Endothelial cell of umbilical vein (primary cell): ENCODE results near the gene ALPL. TPM values are rescaled to one million over a fixed set of nuclear protein-coding genes. Genes with fewer than 3 reads are reported as not detected.

Experiments
- BruUV-seq: library from RNA; stranded (reverse); fragments of 400-500 nt; replicated peaks from 2 replicates; lab custom pipeline; 2021; lab: Mats Ljungman, UMichigan
- CTCF ChIA-PET: fragments of 300-600, 350-600 bp; sonication (Branson Sonifier 250); formaldehyde crosslinking; loops from one replicate; lab custom pipeline; 2021; ENCODE audit warnings: antibody characterized with exemption, inconsistent platforms; lab: Charles Lee
- POLR2A ChIA-PET: fragments of 300-600, 350-600 bp; sonication (Branson Sonifier 250); formaldehyde crosslinking; loops from one replicate; lab custom pipeline; 2021; ENCODE audit warnings: antibody characterized with exemption, inconsistent platforms; lab: Charles Lee
- DNase-seq: peaks from one replicate; pipeline ENCODE4 v3.0.0-alpha.2; 2011; ENCODE audit warnings: low read depth, low spot score
- FAIRE-seq: peaks from 2 replicates; lab custom pipeline; 2011; peaks lifted over from hg19 to GRCh38; lab: Jason Lieb, UNC
- H2AFZ ChIP-seq: 2 replicates; pipeline ENCODE4 v1.6.0; 2012; ENCODE audit warnings: low read depth, low read length, control low read depth, inconsistent platforms
- H3K27ac ChIP-seq: 2 replicates; pipeline ENCODE4 v1.5.1; 2011; ENCODE audit warnings: low read depth, mild to moderate bottlenecking, control low read depth, low read length, moderate library complexity; ENCODE audit not compliant: insufficient read depth
- H3K27me3 ChIP-seq, 2 experiments: 2 replicates each; pipeline versions ENCODE4 v1.6.0 to v1.6.1; 2011; ENCODE audit warnings: low read length in 2 of 2, mixed read lengths in 1 of 2; ENCODE audit not compliant: control insufficient read depth in 2 of 2, insufficient read depth in 2 of 2
- H3K36me3 ChIP-seq, 2 experiments: 2 replicates in 1 of 2; 3 replicates in 1 of 2; pipeline ENCODE4 v1.5.1; 2011; ENCODE audit warnings: low read length in 2 of 2, mild to moderate bottlenecking in 1 of 2, moderate library complexity in 1 of 2; ENCODE audit not compliant: control insufficient read depth in 2 of 2, insufficient read depth in 2 of 2; ENCODE audit errors: extremely low read depth in 1 of 2
- H3K4me1 ChIP-seq: 3 replicates; pipeline ENCODE4 v1.5.1; 2011; ENCODE audit warnings: mild to moderate bottlenecking, low read length; ENCODE audit not compliant: control insufficient read depth, insufficient read depth; ENCODE audit errors: extremely low read depth
- H3K4me2 ChIP-seq: 2 replicates; pipeline ENCODE4 v1.6.1; 2011; ENCODE audit warnings: low read length, control low read depth, mixed read lengths; ENCODE audit not compliant: insufficient read depth
- H3K4me3 ChIP-seq, 3 experiments: fragments of 200-600 bp in 1 of 3; sonication (generic), shearing (Covaris generic) in 1 of 3; replicated peaks in 1 of 3; 2 replicates each; pipeline ENCODE4 v1.5.1; 2011 to 2016; ENCODE audit warnings: control low read depth in 3 of 3, low read length in 3 of 3, mild to moderate bottlenecking in 2 of 3, inconsistent platforms in 1 of 3, low read depth in 1 of 3, moderate library complexity in 1 of 3; ENCODE audit not compliant: insufficient read depth in 1 of 3
- H3K79me2 ChIP-seq: 2 replicates; pipeline ENCODE4 v1.6.0; 2012; ENCODE audit warnings: low read length, inconsistent platforms; ENCODE audit not compliant: control insufficient read depth, insufficient read depth
- H3K9ac ChIP-seq: replicated peaks from 2 replicates; pipeline ENCODE3; 2011; ENCODE audit warnings: low read length, control low read depth; ENCODE audit not compliant: insufficient read depth; ENCODE audit errors: extremely low read depth
- H3K9me1 ChIP-seq: replicated peaks from 3 replicates; pipeline ENCODE4 v1.6.0; 2011; ENCODE audit warnings: mild to moderate bottlenecking, low read length; ENCODE audit not compliant: control insufficient read depth, insufficient read depth; ENCODE audit errors: extremely low read depth
- H3K9me3 ChIP-seq: replicated peaks from 2 replicates; pipeline ENCODE4 v1.5.1; 2012; ENCODE audit warnings: low read length, inconsistent platforms; ENCODE audit not compliant: control insufficient read depth, insufficient read depth
- H4K20me1 ChIP-seq: replicated peaks from 2 replicates; pipeline ENCODE3; 2011; ENCODE audit warnings: mild to moderate bottlenecking, low read length; ENCODE audit not compliant: control insufficient read depth, insufficient read depth; ENCODE audit errors: extremely low read depth
- CTCF ChIP-seq, 2 donors: IDR thresholded peaks; 1 replicate in 1 of 2; 2 replicates in 1 of 2; pipeline ENCODE4 v1.5.1; 2011; ENCODE audit warnings: low read length in 2 of 2, mild to moderate bottlenecking in 2 of 2, moderate library complexity in 2 of 2, control low read depth in 1 of 2, inconsistent platforms in 1 of 2, low read depth in 1 of 2; ENCODE audit not compliant: insufficient read depth in 1 of 2; ENCODE audit errors: extremely low read depth in 1 of 2
- EZH2 ChIP-seq: IDR thresholded peaks from 2 replicates; pipeline ENCODE4 v1.6.1; 2012; ENCODE audit warnings: borderline replicate concordance, low read depth, mild to moderate bottlenecking, moderate library complexity, low read length, inconsistent platforms; ENCODE audit not compliant: severe bottlenecking
- FOS ChIP-seq: IDR thresholded peaks from 2 replicates; pipeline ENCODE4 v1.6.1; 2011; ENCODE audit warnings: mild to moderate bottlenecking, low read length, moderate library complexity, borderline replicate concordance; ENCODE audit not compliant: insufficient read depth
- GATA2 ChIP-seq: IDR thresholded peaks from 2 replicates; pipeline ENCODE4 v1.7.0; 2011; ENCODE audit warnings: low read depth, mild to moderate bottlenecking, moderate library complexity, mixed read lengths, low read length; ENCODE audit not compliant: insufficient read length, insufficient read depth
- JUN ChIP-seq: IDR thresholded peaks from 2 replicates; pipeline ENCODE4 v1.6.1; 2011; ENCODE audit warnings: borderline replicate concordance, low read depth; ENCODE audit not compliant: insufficient read length, insufficient read depth
- MAX ChIP-seq: IDR thresholded peaks from 2 replicates; pipeline ENCODE4 v1.6.1; 2011; ENCODE audit not compliant: insufficient read depth, insufficient read length
- MYC ChIP-seq: IDR thresholded peaks from one replicate; pipeline ENCODE4 v1.6.1; 2011; ENCODE audit warnings: mild to moderate bottlenecking, low read depth, low read length
- POLR2A ChIP-seq: IDR thresholded peaks from 2 replicates; pipeline ENCODE4 v1.6.1; 2012; ENCODE audit warnings: low read depth, mild to moderate bottlenecking, control low read depth, low read length
- POLR2AphosphoS5 ChIP-seq: IDR thresholded peaks from 2 replicates; pipeline ENCODE4 v1.6.1; 2012; ENCODE audit warnings: low read depth, mild to moderate bottlenecking, control low read depth, low read length, moderate library complexity; ENCODE audit not compliant: insufficient read depth
- dilution Hi-C: fragments of 300-500 bp; cut with MboI; formaldehyde crosslinking; loops from one replicate; pipeline ENCODE4 v1.15.0; 2019; ENCODE audit warnings: low sequenced_read_pairs; ENCODE audit not compliant: extremely low pct_ligation_motif_present
- intact Hi-C: fragments of 100-400 bp; cut with micrococcal nuclease; formaldehyde crosslinking; loops from one replicate; pipeline ENCODE4 v1.10.0; 2022
- polyA plus RNA-seq, 4 experiments: library from polyadenylated mRNA; depleted of rRNA in 3 of 4; stranded (reverse) in 3 of 4; unstranded in 1 of 4; fragments of >200 nt; gene quantifications; 2 replicates each; pipeline versions ENCODE4 v1.2.1 to v1.2.3, GENCODE V29; 2011 to 2012; ENCODE audit warnings: missing spikeins in 1 of 4
- total RNA-seq: library from RNA; stranded (reverse); gene quantifications from 2 replicates; pipeline ENCODE4 v1.2.3, GENCODE V29; 2021

ALPL gene
- total and polyA plus RNA-seq, 2 donors (not counting 3 experiments of a cell fraction or from before 2014, with no cell fraction given) = 0.38 to 0.92 TPM

- H3K9ac ChIP-seq = no peak overlapping the region
- no peaks in the 10 kb centered on the region for H3K27me3 ChIP-seq
- H3K27ac ChIP-seq = no peak overlapping the region
- no peak overlapping the region for H3K4me2 ChIP-seq
- H3K4me1 ChIP-seq = no peaks in the 10 kb centered on the region
- CTCF ChIA-PET = interaction anchor here (1.0 kb wide), 1 partner anchor 17 kb away, joined by 5 read pairs; no protein-coding TSS in a partner anchor
- POLR2A ChIA-PET = no interaction called here
- H3K36me3 ChIP-seq = no peaks in the 10 kb centered on the region
- no peaks in the 10 kb centered on the region for H3K9me1 ChIP-seq
- intact Hi-C loops = no loop called here
- no peak overlapping the region for H2AFZ ChIP-seq
- no peaks in the 10 kb centered on the region for H3K9me3 ChIP-seq
- H3K79me2 ChIP-seq = no peaks in the 10 kb centered on the region
- H3K4me3 ChIP-seq = no peak overlapping the region
- dilution Hi-C loops = no loop called here
- no peak for DNase-seq
- no TSS peak for BruUV-seq
- FAIRE-seq = no peak
- TF ChIP-seq GATA2 (no peak), MAX (no peak), CTCF (IDR thresholded peaks at IDR 0.05; ENCODE audit: extremely low read depth in 1 of 2, insufficient read depth in 1 of 2, low read depth in 1 of 2, low read length in 2 of 2) (no peak), FOS (no peak), POLR2AphosphoS5 (no peak), JUN (no peak), EZH2 (no peak), MYC (no peak), POLR2A (no peak)
- H4K20me1 ChIP-seq = no peaks in the 10 kb centered on the region
Measured at GRCh38 chr1:21563971-21564370, 54.7 kb downstream of the ALPL start.
